NOMO-1 (cell line): Measurements from ENCODE around the gene PLD6.
"Not testable (repeated sequence)": the region's sequence is repeated elsewhere in the genome, so short reads cannot be mapped to it uniquely, and the experiment has no call there.

Experiments used
- DNase-seq, 2 experiments: peaks; one replicate each; lab custom pipeline; 2025; ENCODE audit not compliant: unreplicated experiment in 2 of 2; lab: John Stamatoyannopoulos, UW

Gene PLD6

GRCh38 chr17:17179371-17179827, 26.7 kb downstream of the PLD6 start:
- DNase-seq = no peak

GRCh38 chr17:17177176-17177575, 29.0 kb downstream of the PLD6 start:
- DNase-seq = no peak

- DNase-seq = no peak
Observed at GRCh38 chr17:17176341-17176740, 29.8 kb downstream of the PLD6 start.

DNA sequence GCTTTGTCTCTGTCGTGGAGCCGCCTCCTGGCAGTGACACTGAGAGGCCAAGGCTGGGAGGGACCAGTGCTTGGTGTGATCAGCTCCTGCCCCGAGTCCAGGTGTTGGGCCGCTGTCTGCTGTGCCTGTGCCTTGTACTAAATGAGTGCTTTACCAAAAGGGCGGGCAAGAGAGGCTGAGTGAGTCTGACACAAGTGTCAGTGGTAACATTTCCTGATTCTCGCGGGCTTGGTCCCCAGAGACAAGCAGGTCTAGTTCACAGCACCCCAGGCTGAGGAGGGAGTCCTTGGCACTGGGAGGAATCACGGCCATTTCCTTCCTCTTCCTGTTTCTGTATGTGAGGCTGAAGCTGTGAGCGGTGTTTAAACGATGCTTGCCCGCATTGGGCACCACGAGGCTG, 30.2 kb downstream of the PLD6 start:
- DNase-seq = no peak

- no peak for DNase-seq
Observed at GRCh38 chr17:17175340-17175739, 30.8 kb downstream of the PLD6 start.

DNA sequence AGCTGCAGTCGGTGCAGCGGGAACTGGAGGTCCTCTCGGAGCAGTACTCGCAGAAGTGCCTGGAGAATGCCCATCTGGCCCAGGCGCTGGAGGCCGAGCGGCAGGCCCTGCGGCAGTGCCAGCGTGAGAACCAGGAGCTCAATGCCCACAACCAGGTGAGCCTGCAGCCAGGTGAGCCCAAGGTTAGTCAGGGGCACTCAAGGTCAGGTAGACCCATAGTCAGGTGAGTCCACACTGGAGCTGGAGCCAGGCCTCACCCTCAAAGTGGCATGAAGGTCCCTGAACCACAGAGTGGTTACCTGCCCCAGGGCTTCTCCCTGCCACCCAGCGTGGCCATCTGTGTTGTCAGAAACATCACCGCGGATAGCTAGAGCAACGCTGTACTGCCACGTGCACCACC, 32.2 kb downstream of the PLD6 start:
- DNase-seq = no peak

GRCh38 chr17:17172990-17173389, 33.1 kb downstream of the PLD6 start:
- no peak for DNase-seq

- no peak for DNase-seq
Observed at GRCh38 chr17:17172001-17172939, 33.9 kb downstream of the PLD6 start.

GRCh38 chr17:17171186-17171585, 34.9 kb downstream of the PLD6 start:
- DNase-seq = no peak

- DNase-seq = no peak
Observed at GRCh38 chr17:17170346-17170985, 35.7 kb downstream of the PLD6 start.

DNA sequence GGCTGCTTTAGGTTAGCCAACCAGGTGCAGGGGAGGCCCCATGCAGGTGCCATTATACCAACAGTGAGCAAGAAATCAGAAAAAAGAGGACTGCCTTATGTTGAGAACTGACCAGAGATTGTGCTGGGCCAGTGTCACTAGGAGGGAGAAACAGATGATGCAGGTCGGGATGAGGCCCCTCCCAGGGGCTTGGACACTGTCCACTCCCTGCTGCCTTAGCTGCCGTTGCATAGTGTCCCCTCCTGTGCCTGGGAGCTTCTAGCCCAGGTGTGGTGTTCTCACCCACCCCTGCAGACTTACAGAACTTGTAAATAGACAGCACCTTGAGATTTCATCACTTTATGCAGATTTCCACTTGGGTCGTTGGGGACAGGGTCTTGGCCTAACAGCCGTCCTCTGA, 36.7 kb downstream of the PLD6 start:
- no peak for DNase-seq

GRCh38 chr17:17168401-17168800, 37.7 kb downstream of the PLD6 start:
- DNase-seq = no peak

DNA sequence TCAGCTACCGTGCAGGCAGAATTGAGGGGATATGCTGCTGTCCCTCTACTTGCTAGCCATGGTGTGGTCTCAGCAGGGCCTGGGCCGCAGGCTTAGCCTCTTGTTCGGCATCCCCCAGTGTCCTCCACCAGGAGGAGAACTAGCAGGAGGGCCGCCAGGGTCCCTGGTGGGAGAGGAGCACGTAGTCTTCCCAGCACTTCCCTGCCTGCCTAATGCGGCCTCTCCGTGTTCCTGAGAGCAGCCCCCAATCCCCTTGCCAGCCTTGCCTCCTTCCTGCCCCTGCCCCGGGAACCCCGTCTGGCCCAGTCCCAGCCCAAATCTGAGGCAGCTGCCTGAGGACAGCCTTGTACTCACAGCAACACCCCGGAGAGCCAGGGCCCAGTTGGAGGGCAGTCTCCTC, 38.1 kb downstream of the PLD6 start:
- DNase-seq = no peak

GRCh38 chr17:17167356-17167755, 38.8 kb downstream of the PLD6 start:
- no peak for DNase-seq

DNA sequence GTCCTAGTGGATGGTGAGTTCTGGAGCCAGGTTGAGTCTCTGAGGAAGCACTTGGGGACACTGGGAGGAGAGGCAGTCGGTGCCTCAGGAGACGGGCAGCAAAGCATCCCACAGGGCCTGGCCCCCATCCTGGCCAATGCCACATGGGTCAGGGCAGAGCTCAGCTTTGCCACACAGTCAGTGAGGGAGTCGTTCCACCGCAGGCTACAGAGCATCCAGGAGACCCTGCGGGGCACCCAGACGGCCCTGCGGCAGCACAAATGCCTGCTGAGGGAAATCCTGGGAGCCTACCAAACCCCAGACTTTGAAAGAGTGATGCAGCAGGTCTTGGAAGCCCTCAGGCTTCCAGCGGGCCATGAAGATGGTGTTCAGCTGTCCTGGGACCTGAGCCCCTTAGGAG, 39.7 kb downstream of the PLD6 start:
- no peak for DNase-seq

- DNase-seq = no peak
Observed at GRCh38 chr17:17165666-17166308, 40.3 kb downstream of the PLD6 start.

- DNase-seq = no peak
Observed at GRCh38 chr17:17164676-17165075, 41.5 kb downstream of the PLD6 start.

GRCh38 chr17:17164156-17164555, 42.0 kb downstream of the PLD6 start:
- DNase-seq = no peak

GRCh38 chr17:17161759-17162158, 44.4 kb downstream of the PLD6 start:
- no peak for DNase-seq

GRCh38 chr17:17161121-17161520, 45.0 kb downstream of the PLD6 start:
- no peak for DNase-seq

DNA sequence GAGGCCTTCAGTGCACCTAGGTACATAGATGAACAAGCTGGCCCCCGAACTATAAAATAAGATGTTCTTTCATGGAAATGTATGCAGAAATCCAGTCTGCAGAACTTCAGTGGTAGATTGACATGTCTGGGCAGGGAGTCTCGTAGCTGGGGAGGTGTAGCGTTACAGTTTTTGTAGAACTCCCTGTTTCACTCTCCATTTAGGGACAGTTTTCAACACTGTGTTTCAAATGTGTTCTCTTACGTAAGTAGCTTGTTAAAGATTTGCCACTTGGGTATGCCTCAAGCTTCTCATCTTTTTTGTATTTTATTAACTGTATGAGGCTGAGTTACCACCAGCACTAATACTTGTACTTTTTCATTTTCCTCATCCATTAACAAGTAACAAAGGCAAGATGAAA, 46.6 kb downstream of the PLD6 start:
- DNase-seq = no peak

DNA sequence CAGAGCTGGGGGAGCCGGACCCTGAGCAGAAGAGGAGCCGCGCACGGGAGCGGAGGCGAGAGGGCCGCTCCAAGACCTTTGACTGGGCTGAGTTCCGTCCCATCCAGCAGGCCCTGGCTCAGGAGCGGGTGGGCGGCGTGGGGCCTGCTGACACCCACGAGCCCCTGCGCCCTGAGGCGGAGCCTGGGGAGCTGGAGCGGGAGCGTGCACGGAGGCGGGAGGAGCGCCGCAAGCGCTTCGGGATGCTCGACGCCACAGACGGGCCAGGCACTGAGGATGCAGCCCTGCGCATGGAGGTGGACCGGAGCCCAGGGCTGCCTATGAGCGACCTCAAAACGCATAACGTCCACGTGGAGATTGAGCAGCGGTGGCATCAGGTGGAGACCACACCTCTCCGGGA, 47.6 kb downstream of the PLD6 start:
- DNase-seq = not testable (repeated sequence)
